ENCODE results near the gene CHSY1.

DNA sequence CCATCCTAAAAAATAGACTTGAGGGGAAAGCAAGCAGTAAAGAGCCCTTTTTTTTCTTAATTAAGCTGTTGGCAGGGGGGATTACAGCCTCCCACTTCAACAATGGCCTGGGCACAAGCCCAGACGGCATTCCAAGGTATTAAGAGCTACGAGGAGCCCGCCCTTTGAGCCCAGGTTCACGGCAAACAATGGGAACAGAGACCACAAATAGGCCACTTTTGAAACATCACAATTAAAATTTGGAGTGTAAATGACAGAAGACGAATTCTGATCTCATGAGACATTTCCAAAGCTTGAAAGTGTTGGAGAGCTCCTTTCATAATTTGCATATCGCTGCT is 8.9 kb downstream of the CHSY1 start:
- TF ChIP-seq, protein P1, sequence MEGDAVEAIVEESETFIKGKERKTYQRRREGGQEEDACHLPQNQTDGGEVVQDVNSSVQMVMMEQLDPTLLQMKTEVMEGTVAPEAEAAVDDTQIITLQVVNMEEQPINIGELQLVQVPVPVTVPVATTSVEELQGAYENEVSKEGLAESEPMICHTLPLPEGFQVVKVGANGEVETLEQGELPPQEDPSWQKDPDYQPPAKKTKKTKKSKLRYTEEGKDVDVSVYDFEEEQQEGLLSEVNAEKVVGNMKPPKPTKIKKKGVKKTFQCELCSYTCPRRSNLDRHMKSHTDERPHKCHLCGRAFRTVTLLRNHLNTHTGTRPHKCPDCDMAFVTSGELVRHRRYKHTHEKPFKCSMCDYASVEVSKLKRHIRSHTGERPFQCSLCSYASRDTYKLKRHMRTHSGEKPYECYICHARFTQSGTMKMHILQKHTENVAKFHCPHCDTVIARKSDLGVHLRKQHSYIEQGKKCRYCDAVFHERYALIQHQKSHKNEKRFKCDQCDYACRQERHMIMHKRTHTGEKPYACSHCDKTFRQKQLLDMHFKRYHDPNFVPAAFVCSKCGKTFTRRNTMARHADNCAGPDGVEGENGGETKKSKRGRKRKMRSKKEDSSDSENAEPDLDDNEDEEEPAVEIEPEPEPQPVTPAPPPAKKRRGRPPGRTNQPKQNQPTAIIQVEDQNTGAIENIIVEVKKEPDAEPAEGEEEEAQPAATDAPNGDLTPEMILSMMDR (IDR thresholded peaks at IDR 0.05) = no peak
- TF ChIP-seq POLR2A (IDR thresholded peaks at IDR 0.05) = no peak

All from testis (tissue), 2 donors.